MG63 (cell line): ENCODE results near the gene DCDC2C. TPM values are rescaled to one million over a fixed set of nuclear protein-coding genes. Genes with fewer than 3 reads are reported as not detected.

Source experiments
- DNase-seq: peaks from one replicate; pipeline ENCODE4 v3.0.0-alpha.2; 2020
- H3K27me3 ChIP-seq: fragments of 250-450 bp; sonication (Bioruptor Pico); 2 replicates; pipeline ENCODE4 v1.5.1; 2020; ENCODE audit warnings: mild to moderate bottlenecking, moderate library complexity
- H3K36me3 ChIP-seq: fragments of 250-450 bp; sonication (Bioruptor Pico); 2 replicates; pipeline ENCODE4 v1.5.1; 2020; ENCODE audit warnings: mild to moderate bottlenecking, moderate library complexity
- H3K4me3 ChIP-seq: fragments of 250-450 bp; sonication (Bioruptor Pico); 2 replicates; pipeline ENCODE4 v1.5.1; 2020; ENCODE audit warnings: mild to moderate bottlenecking, moderate library complexity
- H3K9me3 ChIP-seq: fragments of 250-450 bp; sonication (Bioruptor Pico); 2 replicates; pipeline ENCODE4 v1.5.1; 2020; ENCODE audit warnings: mild to moderate bottlenecking, moderate library complexity
- total RNA-seq: library from RNA; depleted of rRNA; stranded (reverse); fragments of >200 nt; shearing (Covaris generic); gene quantifications from 2 replicates; pipeline ENCODE4 v1.2.3, GENCODE V29; 2014; ENCODE audit warnings: low replicate concordance

Gene DCDC2C
- total RNA-seq, 1 experiment from 2014 or later = not detected

DNA sequence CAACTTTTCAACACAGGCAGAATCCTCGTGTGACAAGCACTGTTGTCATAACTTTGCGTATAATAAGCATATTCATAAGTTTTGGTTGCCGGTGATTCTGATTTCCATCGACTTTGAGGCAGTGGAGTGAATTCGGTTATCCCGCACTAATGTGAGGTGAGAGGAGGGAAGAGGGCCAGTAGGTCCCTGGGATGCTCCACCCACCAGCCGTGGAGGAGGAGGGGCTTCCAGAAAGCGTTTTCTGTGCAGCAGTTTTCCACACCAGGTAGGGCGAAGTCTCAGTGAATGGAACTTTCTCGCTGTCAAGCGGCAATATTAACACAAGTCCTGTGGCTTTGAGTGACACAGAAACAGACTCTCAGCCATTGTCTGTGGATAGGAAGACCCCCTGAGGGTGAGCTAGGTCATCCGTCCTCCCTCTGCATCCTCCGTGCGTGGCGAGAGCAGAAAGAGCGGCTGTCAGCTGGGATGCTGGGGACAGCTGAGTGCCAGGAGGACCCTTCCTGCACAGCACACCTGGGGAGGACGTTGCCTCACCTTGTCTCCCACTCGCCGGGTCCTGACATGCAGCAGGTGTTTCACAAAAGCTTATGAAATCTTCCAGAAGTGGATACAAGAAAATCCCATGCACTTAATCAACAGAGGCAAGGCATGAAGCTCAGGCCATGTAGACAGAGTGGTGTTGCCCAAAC lies 67.5 kb downstream of the DCDC2C start:
- H3K4me3 ChIP-seq = no peak overlapping the region
- no peaks in the 10 kb centered on the region for H3K27me3 ChIP-seq

DNA sequence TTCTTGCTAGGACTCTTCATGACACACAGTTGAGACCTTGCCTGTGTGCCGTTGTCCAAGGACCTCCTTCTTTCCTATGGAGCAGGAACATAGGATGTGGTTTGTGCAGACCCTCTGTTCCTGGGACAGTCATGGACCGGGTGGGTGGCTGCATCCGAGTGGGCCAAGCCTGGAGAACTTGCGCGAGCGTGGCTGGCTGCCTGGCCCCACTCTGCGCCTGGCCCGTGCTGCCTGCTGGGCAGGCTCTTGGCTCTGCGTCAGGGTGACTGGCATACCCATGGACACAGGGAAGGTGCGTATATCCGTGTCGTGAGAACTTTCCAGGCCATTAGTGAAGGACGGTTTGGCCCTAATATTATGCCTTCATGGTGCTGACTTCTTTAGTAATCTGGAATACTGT lies 68.2 kb downstream of the DCDC2C start:
- H3K27me3 ChIP-seq = no peaks in the 10 kb centered on the region
- no peaks in the 10 kb centered on the region for H3K36me3 ChIP-seq
- H3K4me3 ChIP-seq = no peak overlapping the region
- DNase-seq = no peak
- H3K9me3 ChIP-seq = no peaks in the 10 kb centered on the region

More for the DNA sequence above, 67.5 kb downstream of the DCDC2C start:
- H3K9me3 ChIP-seq = no peaks in the 10 kb centered on the region
- DNase-seq = no peak
- H3K36me3 ChIP-seq = no peaks in the 10 kb centered on the region

DNA sequence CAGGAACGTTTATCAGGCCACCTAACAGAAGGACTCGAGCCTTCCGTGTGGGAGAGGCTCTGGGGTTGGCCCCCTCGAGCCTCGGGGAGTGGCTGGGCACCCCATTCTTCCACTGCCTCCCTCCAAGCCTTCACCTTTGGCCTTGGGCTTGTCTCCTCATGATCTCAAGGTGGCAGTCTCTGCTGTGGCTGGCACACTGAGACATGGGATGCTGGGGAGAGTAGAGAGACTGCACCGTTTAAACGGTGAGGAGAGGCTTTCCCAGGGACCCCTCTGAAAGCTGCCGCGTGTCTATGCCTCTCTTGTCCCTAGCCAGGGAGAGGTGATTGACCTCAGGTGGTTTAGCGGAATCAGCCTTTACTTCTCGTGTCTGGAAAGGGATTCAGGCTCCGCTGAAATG lies 71.0 kb downstream of the DCDC2C start:
- no peak for DNase-seq
- no peaks in the 10 kb centered on the region for H3K9me3 ChIP-seq
- H3K36me3 ChIP-seq = no peaks in the 10 kb centered on the region
- peaks cover 4% of the 10 kb centered on the region for H3K27me3 ChIP-seq
- no peak overlapping the region for H3K4me3 ChIP-seq

DNA sequence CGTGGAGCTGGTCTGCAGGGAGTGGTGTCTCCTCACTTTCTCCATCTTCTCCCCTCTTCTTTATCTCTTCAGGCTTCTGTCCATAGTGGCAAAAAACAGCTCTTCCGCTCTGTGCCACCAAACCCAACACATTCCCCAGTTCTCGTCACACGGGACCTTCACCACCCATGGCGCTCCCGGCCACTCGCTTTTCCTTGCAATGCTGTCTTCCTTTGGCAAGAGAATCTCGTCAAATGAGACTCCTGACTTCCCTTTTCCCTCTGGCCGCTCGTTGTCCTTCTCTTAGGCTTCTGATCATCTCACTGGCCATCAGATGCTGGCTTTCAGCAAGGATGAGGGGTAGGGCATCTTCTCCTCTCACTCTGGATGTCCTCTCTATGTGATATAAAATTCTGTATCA lies 72.9 kb downstream of the DCDC2C start:
- Histone ChIP-seq H3K27me3 (peaks cover 4% of the 10 kb centered on the region), H3K4me3 (no peak overlapping the region), H3K36me3 (no peaks in the 10 kb centered on the region), H3K9me3 (no peaks in the 10 kb centered on the region)
- DNase-seq = no peak

DNA sequence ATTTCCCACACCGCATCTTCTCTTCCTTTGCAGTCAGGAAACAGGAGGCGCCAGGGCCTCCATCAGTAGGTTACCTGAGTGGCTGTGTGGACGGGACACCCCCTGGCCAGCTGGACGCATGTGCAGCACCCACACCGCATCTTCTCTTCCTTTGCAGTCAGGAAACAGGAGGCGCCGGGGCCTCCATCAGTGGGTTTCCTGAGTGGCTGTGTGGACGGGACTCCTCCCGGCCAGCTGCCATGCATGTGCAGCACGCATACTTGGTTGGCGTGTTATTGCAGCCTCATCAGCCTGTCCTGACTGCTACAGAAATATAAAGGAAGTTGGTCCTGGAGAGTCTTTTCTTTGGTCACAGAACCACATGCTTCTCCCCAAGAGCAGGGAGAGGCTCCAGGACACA lies 74.6 kb downstream of the DCDC2C start:
- Histone ChIP-seq H3K27me3 (peaks cover 4% of the 10 kb centered on the region), H3K9me3 (no peaks in the 10 kb centered on the region), H3K4me3 (no peak overlapping the region), H3K36me3 (no peaks in the 10 kb centered on the region)
- DNase-seq = no peak

DNA sequence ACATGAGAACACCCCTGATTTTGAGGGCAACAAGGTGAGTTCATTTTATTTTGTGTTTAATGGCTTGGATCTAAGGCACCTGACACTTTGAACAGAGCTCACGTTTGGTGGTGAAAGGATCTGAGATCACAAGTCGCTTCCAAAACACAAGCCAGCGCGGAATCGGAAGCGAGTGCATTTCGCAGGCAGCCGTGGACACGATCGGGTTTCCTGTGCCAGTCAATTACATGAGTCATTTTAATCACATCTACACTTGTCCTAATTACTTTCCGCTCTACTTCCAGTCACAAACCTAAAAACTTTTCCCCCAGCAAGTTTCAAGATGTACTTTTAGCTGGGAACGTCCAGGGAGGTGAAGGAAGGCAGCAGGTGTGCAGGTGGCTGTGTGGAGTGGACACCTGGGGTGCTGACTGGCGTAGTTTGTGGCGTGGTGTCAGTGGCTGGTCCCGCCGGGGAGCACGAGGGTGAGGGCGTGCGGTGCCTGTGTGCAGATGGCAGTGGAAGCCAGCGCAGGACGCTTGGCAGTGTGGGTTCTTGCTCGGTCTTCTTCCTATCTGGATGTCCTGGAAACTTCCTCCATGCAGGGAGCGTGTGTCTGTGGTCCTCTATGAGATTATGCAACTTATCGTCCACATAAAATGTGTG lies 75.6 kb downstream of the DCDC2C start:
- no peak overlapping the region for H3K4me3 ChIP-seq
- no peak for DNase-seq
- H3K27me3 ChIP-seq = peaks cover 4% of the 10 kb centered on the region
- no peaks in the 10 kb centered on the region for H3K9me3 ChIP-seq
- no peaks in the 10 kb centered on the region for H3K36me3 ChIP-seq

DNA sequence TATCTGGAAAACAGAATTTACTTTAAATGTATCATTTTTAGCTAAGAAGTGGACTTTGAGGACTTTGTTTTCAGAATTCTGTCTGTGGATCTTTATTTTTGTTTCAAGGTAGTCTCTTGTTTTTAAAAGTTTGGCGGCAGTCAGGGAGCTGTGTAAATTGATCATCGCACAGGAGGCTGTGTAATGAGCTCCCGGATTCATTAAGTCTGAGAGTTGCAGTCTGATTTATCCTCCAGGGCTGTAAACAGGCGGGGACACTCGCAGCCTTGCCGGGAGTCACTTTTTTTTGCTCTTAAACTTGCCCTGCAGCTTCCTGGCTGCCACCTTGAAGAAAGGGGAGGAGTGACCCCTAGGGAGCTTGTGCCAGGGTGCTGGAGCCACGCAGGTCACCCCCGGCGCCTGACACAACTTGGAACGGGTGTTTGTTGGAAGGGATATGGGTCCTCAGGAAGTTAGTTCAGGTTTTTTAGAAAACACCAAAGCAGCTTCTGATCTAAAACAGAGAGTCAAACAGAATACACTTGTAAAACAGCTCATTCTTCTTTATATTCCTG lies 76.2 kb downstream of the DCDC2C start:
- no peak for DNase-seq
- peaks cover 4% of the 10 kb centered on the region for H3K27me3 ChIP-seq
- H3K4me3 ChIP-seq = no peak overlapping the region
- no peaks in the 10 kb centered on the region for H3K9me3 ChIP-seq
- no peaks in the 10 kb centered on the region for H3K36me3 ChIP-seq

DNA sequence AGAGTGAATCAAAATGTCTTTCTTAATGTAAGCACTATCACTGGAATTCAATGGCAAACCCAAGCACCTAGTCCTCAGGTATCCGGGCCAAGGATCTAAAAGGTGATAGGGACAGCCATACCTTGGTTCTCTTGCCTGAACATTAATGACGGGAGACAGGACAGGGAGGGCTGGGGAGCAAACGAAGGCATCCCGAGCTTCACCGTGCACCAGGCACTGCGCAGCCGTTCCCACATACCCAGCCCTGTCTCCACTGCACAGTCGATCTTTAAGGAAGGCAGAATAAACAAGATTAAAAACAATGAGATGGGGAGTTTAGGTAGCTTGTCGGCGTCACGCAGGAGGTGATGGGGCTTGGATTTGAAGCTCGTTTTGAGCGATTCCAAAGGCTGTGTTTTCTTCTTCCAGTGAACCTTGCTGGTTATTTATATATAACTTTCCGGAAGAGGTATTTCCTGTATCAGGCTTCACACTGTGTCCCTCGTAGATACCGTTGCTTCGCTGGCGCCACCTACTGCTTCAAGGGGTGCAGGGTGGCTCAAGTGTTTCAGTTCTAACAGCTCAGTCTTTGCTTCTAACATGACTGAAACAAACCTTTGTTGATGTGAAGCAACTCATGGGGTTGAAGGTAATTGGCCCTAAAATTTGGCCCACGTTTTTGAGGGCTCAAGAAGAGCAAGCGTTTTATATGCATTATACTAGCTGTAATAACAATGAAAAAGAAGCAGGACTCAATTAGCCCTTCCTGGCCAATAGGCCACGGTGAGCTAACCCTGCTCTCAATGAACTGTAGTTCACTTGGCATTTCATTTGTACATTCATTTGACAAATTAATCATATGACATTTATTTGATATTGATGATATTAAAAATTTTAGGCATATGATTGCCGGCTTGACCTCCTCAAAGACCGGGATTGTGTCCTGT lies 77.4 kb downstream of the DCDC2C start:
- H3K4me3 ChIP-seq = no peak overlapping the region
- peaks cover 4% of the 10 kb centered on the region for H3K27me3 ChIP-seq
- H3K36me3 ChIP-seq = no peaks in the 10 kb centered on the region
- peak; percentile 53 for DNase-seq
- no peaks in the 10 kb centered on the region for H3K9me3 ChIP-seq

DNA sequence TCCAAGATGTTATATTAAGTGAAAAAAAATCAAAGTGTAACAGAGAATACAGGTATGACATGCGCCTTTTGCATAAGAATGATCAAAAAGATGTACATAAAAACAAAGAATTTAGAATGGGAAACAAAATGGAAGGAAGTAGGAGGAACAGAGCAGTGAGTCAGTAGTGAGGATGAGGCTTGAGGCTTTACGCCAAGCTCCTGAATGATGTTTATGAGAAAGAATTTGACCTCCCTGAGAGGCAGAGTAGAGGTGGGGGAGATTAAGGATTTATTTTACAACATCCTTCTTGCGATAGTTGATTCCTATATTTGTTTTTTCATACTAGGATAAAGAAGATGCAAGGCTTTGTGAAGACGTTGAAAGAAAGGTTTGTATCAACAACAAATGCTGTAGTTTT lies 81.4 kb downstream of the DCDC2C start:
- DNase-seq = peak; percentile 20
- no peaks in the 10 kb centered on the region for H3K36me3 ChIP-seq
- no peaks in the 10 kb centered on the region for H3K27me3 ChIP-seq
- no peak overlapping the region for H3K4me3 ChIP-seq
- H3K9me3 ChIP-seq = no peaks in the 10 kb centered on the region

DNA sequence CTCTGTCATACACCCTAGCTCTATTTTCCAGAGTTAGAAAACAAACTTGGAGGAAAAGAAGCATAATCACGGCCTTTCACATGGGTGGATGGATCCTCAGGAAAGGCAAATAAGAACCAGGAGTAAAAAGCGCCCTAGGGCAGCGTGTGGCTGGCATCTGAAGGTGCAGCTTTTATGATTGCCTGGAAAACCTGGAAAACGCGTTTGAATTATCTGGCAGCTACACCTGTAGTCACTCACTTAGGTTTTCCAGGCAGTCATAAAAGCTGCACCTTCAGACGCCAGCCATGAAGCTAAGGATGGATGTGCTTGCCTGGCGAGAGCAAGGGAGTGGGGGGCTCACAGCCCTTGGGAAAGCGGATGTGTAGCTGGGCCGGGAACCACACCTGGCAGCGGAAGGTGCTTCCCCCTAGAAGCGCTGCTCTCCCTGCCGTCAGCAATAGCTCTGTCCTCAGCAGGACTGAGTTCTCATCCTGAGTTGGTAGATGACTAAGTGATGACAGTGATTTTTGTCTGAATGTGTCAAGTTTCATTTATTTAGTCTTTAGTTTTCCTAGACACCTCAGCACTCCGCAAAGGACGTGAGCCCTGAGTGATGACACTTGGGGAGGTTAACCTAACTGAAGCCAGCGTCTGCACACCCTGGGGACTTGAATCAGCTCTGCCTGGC lies 82.0 kb downstream of the DCDC2C start:
- Histone ChIP-seq H3K27me3 (no peaks in the 10 kb centered on the region), H3K9me3 (no peaks in the 10 kb centered on the region), H3K36me3 (no peaks in the 10 kb centered on the region), H3K4me3 (no peak overlapping the region)
- DNase-seq = no peak

DNA sequence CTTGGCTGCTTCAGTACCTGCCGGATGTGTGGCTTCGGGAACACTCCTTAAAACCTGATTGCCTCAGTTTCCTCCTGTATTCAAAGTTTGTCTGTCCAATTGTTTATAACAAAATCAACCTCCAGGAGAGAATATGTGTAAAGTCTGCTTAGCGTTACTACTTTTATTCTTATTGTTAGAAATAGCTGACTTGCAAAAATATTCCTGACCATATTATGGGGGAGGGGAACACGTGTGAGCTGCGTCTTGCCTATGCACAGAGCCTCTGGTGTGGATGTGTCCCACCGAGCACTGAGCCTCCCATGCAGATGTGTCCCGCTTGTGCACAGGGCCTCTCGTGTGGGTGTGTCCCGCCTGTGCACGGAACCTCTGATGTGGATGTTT lies 82.5 kb downstream of the DCDC2C start:
- Histone ChIP-seq H3K36me3 (no peaks in the 10 kb centered on the region), H3K9me3 (no peaks in the 10 kb centered on the region), H3K4me3 (no peak overlapping the region), H3K27me3 (no peaks in the 10 kb centered on the region)
- no peak for DNase-seq

DNA sequence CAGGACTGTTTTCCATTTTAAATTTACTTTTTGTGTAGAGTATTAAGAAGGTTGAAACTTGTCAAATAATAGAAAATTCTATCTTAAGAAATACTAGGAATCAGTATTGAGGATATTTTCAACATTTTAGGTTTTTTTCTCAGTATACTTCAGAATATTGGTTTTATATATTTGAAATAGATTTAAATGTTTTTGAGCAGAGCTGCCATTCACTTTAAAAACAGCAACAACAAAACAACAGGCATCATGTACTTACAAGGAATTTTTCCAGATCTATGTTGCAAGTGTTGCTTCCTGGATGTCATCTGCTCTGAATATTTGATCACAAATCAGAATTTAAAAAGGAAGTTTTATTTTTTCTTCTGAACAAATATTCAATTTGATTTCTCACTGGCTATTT lies 84.4 kb downstream of the DCDC2C start:
- Histone ChIP-seq H3K36me3 (no peaks in the 10 kb centered on the region), H3K4me3 (no peak overlapping the region), H3K27me3 (no peaks in the 10 kb centered on the region), H3K9me3 (no peaks in the 10 kb centered on the region)
- no peak for DNase-seq

DNA sequence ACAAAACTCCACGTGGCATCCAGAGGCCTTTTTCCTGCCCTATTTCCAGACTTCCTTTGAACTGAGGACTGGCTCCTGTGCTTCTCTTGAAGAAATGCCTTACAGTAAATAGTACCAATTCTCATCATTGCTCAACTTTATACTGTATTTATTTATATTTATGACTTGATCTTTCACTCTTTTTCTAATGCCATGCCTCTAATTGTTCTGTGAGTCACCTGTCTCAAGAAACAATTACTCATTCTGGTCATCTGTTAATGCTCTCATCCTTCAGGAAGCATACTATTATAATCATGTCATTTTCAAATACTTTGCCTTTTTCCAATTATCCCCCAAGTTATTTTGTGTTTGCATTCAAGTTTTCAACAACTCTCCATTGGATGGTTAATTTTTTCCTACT lies 85.9 kb downstream of the DCDC2C start:
- Histone ChIP-seq H3K4me3 (no peak overlapping the region), H3K27me3 (no peaks in the 10 kb centered on the region), H3K9me3 (no peaks in the 10 kb centered on the region), H3K36me3 (no peaks in the 10 kb centered on the region)
- no peak for DNase-seq

DNA sequence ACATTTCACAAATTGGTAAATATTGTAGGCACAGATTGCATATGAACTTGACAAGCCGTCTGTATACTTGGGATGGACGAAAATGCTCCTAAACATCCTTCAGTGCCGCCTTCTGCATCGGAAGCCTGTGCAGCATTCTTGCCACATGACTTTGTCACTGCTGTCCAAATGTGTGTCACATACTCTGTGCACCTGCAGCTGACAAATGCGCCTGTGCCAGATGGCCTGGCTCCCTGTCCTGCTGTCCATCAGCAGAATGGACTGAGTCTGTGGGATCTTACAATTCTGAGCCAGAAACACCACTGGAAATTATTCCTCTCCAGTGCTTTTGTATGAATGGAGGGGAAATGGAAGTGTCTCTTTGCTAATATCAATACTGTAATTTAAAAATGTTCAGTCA lies 89.9 kb downstream of the DCDC2C start:
- H3K9me3 ChIP-seq = no peaks in the 10 kb centered on the region
- no peak for DNase-seq
- no peak overlapping the region for H3K4me3 ChIP-seq
- no peaks in the 10 kb centered on the region for H3K27me3 ChIP-seq
- H3K36me3 ChIP-seq = no peaks in the 10 kb centered on the region

DNA sequence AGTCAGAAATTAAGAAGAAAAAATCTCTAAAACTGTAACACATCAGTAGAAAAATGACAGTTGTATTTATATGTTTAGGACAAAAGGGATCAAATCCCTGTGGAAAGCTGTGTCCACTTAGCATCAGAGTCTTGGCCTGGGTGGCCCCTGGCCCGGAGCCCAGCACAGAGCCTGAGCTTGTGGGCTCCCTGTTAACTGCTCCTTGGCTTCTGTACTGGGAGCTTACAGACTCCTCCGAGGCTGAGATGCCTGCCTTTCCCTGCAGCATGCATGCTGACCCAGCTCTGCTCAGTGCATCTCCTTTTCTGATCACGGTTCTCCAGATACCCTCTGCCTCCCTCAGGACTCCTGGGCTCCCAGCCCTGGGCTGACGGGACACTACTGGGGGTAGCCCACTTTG lies 98.1 kb downstream of the DCDC2C start:
- Histone ChIP-seq H3K36me3 (no peaks in the 10 kb centered on the region), H3K27me3 (no peaks in the 10 kb centered on the region), H3K9me3 (no peaks in the 10 kb centered on the region), H3K4me3 (no peak overlapping the region)
- no peak for DNase-seq

DNA sequence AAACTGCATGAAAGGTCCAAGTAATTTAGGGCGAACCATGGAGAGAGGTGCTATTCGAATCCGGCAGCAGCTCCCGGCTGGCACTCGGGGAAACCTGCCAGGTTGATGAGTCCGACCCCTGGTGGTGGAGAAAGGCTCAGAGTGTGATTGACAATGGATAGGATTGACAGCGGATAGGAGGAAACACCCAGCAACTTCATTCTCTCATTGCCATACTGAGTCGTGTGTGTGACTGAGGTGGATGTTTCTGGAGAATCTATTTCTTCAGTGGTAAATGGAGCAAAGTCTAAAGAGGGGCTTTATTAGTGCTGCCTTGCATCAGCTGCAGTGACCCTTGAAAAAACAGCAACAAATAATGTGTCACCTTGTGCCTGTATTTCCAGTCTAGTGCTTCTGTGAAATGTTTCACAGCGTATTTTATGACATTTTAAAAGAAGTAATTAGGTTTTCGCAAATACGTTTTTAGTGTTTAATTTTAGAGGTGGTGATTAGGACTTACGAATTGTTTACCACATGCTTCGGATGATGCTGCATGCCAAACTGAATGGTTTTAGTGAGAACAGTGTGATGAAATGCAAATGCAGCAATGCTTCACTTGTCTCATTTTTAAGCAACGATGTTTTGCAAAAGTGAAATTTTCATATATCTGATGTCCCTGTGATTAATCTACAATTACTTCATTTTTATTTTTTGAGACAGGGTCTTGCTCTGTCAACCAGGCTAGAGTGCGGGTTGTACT lies 102.0 kb downstream of the DCDC2C start:
- H3K27me3 ChIP-seq = no peaks in the 10 kb centered on the region
- peak; percentile 31 for DNase-seq
- H3K36me3 ChIP-seq = no peaks in the 10 kb centered on the region
- H3K9me3 ChIP-seq = no peaks in the 10 kb centered on the region
- H3K4me3 ChIP-seq = no peak overlapping the region
